Activated CD4-positive, alpha-beta memory T cell treated with anti-CD3 and anti-CD28 coated beads, Interleukin-2, amount 10 ng/mL, durations not matched to agents 7 days and 5 days (primary cell): Measurements from ENCODE around the gene SUMO4. TPM values are rescaled to one million over a fixed set of nuclear protein-coding genes. Genes with fewer than 3 reads are reported as not detected.

ENCODE experiments used
- CTCF ChIA-PET: fragments of 350-600 bp; sonication (Branson Sonifier 250); formaldehyde crosslinking; loops from one replicate; lab custom pipeline; 2021; ENCODE audit warnings: antibody characterized with exemption, inconsistent platforms; lab: Charles Lee
- POLR2A ChIA-PET: fragments of 350-600 bp; sonication (Branson Sonifier 250); formaldehyde crosslinking; loops from one replicate; lab custom pipeline; 2021; ENCODE audit warnings: antibody characterized with exemption; lab: Charles Lee
- DNase-seq: peaks from one replicate; pipeline ENCODE4 v3.0.0-alpha.2; 2020
- H3K27ac Mint-ChIP-seq: one replicate; pipeline ENCODE4 v1.8.0; 2021; ENCODE audit warnings: mild to moderate bottlenecking, mixed read lengths
- H3K27me3 Mint-ChIP-seq: one replicate; pipeline ENCODE4 v1.8.0; 2021; ENCODE audit warnings: mixed read lengths
- H3K36me3 Mint-ChIP-seq: one replicate; pipeline ENCODE4 v1.8.0; 2021; ENCODE audit warnings: low read depth, mixed read lengths
- H3K4me1 Mint-ChIP-seq: one replicate; pipeline ENCODE4 v1.8.0; 2021; ENCODE audit warnings: mixed read lengths
- H3K4me3 Mint-ChIP-seq: one replicate; pipeline ENCODE4 v1.8.0; 2021; ENCODE audit warnings: mild to moderate bottlenecking, mixed read lengths
- H3K9me3 Mint-ChIP-seq: one replicate; pipeline ENCODE4 v1.8.0; 2021; ENCODE audit warnings: mixed read lengths
- total RNA-seq, 2 experiments: library from RNA; stranded (reverse); gene quantifications; one replicate each; pipeline ENCODE4 v1.2.3, GENCODE V29; 2021

SUMO4 gene
- total RNA-seq, 2 experiments from 2014 or later, result 8.1 to 8.5 TPM

DNA sequence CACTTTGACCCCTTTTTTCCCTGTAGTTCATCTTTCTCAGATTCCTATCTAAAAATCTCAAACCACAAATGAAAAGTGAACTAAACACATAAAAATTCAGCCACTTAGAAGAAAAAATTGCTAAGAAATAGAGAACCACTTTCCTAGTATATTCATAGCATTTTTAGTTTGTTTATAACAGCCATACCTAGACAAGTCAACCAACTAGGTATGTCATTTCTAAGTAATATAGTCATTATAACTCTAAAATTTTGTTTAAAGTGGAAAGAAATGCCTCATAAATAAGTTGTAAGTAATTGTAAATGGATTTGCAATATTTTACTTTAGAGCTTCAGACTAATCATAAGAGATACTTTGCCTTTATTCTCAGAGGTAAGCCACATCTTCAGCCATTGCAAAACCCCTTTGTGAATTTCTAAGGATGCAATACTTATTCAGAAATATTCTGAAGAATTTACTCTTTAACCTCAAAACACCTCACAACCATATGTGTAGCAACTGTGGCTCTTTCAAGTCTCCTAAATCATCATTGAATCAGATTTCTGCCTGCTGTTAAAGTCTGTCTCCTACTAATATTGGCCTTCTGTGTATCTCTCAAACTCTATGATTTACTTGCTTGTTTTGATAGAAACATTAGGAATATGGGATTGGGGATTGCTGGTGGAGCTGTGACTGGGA, 6.9 kb upstream of the SUMO4 start:
- ChIA-PET POLR2A (interaction anchor here (1.1 to 1.6 kb wide), 3 partner anchors 9 to 308 kb away, joined by 3 to 4 read pairs (median 4); no protein-coding TSS in a partner anchor), CTCF (interaction anchor here (0.9 to 1.2 kb wide), 2 partner anchors 13 to 27 kb away, joined by 3 read pairs; no protein-coding TSS in a partner anchor)
- Mint-ChIP-seq H3K27ac (peak overlapping the region; percentile 17), H3K9me3 (peaks cover 2% of the 10 kb centered on the region), H3K27me3 (no peaks in the 10 kb centered on the region), H3K4me3 (no peak overlapping the region), H3K4me1 (peaks cover 76% of the 10 kb centered on the region), H3K36me3 (peaks cover 92% of the 10 kb centered on the region)
- no peak for DNase-seq

DNA sequence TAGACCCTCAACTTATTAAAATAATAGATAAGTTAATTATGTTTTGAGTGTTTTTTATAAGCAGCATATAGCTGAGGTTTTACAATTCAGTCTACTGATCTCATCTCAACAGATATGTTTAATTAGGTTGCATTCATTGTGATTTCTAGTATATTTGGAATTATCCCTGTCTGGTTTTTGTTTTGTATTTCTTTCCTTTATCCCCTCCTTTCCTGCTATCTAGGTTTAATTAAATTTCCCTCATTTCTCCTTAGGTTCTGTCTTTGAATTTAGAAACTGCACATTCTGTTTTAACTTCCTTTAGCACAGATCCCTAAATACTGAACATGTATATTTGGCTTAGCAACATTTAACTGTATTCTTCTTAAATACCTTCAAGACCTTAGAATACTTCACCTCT, 4.9 kb upstream of the SUMO4 start:
- CTCF ChIA-PET, result no interaction called here
- Mint-ChIP-seq H3K27ac (peak overlapping the region; percentile 5), H3K36me3 (peaks cover 89% of the 10 kb centered on the region), H3K9me3 (peaks cover 2% of the 10 kb centered on the region), H3K4me3 (no peak overlapping the region), H3K4me1 (peaks cover 64% of the 10 kb centered on the region), H3K27me3 (no peaks in the 10 kb centered on the region)
- no peak for DNase-seq
- POLR2A ChIA-PET, result interaction anchor here (1.1 kb wide), 1 partner anchor 77 kb away, joined by 3 read pairs; no protein-coding TSS in a partner anchor

DNA sequence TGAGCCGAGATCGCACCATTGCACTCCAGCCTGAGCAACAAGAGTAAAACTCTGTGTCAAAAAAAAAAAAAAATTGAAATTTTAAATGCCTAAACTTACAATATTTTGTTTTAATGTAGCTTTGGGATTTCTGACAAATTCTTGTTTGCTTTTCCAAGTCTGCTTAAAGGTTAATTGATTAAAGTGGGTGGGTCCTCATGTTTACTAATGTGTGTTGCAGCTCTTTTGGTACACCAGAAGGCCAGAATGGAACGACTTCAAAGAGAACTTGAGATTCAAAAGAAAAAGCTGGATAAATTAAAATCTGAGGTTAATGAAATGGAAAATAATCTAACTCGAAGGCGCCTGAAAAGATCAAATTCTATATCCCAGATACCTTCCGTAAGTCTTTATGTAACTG, 2.7 kb upstream of the SUMO4 start:
- no peak for DNase-seq
- H3K27ac Mint-ChIP-seq, result no peak overlapping the region
- H3K36me3 Mint-ChIP-seq, result peaks cover 89% of the 10 kb centered on the region
- H3K4me3 Mint-ChIP-seq, result no peak overlapping the region
- H3K4me1 Mint-ChIP-seq, result peaks cover 57% of the 10 kb centered on the region
- ChIA-PET POLR2A (interaction anchor here (1.3 kb wide), 1 partner anchor 265 kb away, joined by 3 read pairs; no protein-coding TSS in a partner anchor), CTCF (no interaction called here)
- H3K27me3 Mint-ChIP-seq, result no peaks in the 10 kb centered on the region
- H3K9me3 Mint-ChIP-seq, result peaks cover 2% of the 10 kb centered on the region

DNA sequence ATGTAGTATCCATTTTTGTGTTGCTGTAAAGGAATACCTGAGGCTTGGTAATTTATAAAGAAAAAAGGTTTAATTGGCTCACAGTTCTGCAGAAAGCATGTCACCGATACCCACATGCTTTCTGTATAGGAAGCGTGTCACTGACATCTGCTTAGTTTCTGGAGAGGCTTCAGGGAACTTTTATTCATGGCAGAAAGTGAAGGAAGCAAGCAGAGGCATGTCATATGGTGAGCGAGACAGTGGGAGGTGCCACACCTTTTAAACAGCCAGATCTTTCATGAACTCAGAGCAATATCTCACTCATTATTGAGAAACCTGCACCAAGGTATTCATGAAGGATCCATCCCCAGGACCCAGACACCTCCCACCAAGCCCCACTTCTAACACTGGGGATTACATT, 3.5 kb downstream of the SUMO4 start:
- DNase-seq, result no peak
- peak overlapping the region; percentile 17 for H3K27ac Mint-ChIP-seq
- ChIA-PET CTCF (no interaction called here), POLR2A (no interaction called here)
- no peak overlapping the region for H3K4me3 Mint-ChIP-seq
- H3K36me3 Mint-ChIP-seq, result peaks cover 82% of the 10 kb centered on the region
- no peaks in the 10 kb centered on the region for H3K9me3 Mint-ChIP-seq
- H3K4me1 Mint-ChIP-seq, result peaks cover 45% of the 10 kb centered on the region
- H3K27me3 Mint-ChIP-seq, result no peaks in the 10 kb centered on the region

DNA sequence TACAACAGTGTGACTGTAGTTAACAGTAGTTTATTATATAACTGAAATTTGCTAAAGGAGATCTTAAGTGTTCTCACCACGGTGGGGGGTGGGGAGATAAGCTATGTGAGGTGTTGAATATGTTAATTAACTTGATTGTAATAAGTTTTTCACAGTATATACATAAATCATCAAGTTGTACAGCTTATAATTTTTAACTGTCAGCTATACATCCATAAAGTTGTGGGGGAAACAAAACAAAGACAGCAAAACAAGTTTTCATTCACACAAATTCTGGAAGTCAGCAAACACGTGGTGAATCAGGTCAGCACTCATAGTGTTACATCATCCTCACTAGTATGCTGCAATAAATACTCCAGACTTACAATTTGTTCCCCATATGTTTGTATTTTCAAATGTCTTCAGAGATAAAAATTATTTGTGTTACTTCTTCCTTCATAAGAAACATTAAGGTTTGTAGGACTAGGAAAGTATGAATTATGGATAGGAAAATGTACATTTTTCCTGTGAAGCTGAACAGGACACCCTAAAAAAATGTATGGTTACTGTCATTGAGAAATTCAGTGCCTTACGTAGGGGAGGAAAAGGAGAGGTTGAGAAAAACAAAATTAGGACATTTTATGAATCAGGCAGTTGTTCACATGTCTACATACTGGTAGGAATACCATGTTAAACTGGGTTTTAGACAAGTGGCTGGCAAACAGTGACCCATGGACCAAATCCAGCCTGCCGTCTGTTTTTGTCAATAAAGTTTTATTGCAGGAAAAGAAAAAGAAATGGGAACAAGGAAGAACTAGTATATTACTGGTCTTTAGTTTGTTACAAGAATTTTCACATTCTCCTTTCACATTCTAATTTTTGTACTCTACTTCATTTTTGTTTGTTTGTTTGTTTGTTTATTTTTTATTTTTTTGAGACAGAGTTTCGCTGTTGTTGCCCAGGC, 6.0 kb downstream of the SUMO4 start:
- H3K36me3 Mint-ChIP-seq, result peaks cover 83% of the 10 kb centered on the region
- no peak overlapping the region for H3K4me3 Mint-ChIP-seq
- ChIA-PET CTCF (interaction anchor here (0.9 to 1.0 kb wide), 3 partner anchors 14 to 26 kb away, joined by 3 read pairs; no protein-coding TSS in a partner anchor), POLR2A (interaction anchor here (0.6 to 1.1 kb wide), 2 partner anchors 8 to 312 kb away, joined by 3 read pairs; no protein-coding TSS in a partner anchor)
- no peak for DNase-seq
- H3K27ac Mint-ChIP-seq, result peak overlapping the region; percentile 42
- peaks cover 41% of the 10 kb centered on the region for H3K4me1 Mint-ChIP-seq
- no peaks in the 10 kb centered on the region for H3K9me3 Mint-ChIP-seq
- H3K27me3 Mint-ChIP-seq, result no peaks in the 10 kb centered on the region

DNA sequence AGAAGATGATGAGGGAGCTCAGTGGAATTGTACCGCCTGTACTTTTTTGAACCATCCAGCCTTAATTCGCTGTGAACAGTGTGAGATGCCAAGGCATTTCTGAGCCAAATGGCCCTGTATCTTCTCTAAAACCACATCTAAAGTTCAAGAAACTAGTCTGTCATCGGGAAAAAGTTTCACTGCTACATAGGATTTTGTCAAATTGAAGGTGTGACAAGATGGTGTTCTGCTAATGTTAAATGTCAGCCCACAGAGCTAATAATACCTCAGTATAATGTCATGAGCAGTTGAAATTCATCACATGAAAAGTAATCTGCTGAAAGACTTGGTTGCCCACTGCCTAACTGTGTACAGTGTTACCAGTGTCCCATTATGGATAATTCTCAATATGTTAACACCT, 9.6 kb downstream of the SUMO4 start:
- ChIA-PET POLR2A (interaction anchor here (1.0 to 1.8 kb wide), 5 partner anchors 9 to 377 kb away, joined by 3 to 9 read pairs (median 5); no protein-coding TSS in a partner anchor), CTCF (no interaction called here)
- no peak overlapping the region for H3K4me3 Mint-ChIP-seq
- peaks cover 79% of the 10 kb centered on the region for H3K36me3 Mint-ChIP-seq
- DNase-seq, result no peak
- H3K9me3 Mint-ChIP-seq, result no peaks in the 10 kb centered on the region
- H3K4me1 Mint-ChIP-seq, result peaks cover 22% of the 10 kb centered on the region
- no peak overlapping the region for H3K27ac Mint-ChIP-seq
- no peaks in the 10 kb centered on the region for H3K27me3 Mint-ChIP-seq

DNA sequence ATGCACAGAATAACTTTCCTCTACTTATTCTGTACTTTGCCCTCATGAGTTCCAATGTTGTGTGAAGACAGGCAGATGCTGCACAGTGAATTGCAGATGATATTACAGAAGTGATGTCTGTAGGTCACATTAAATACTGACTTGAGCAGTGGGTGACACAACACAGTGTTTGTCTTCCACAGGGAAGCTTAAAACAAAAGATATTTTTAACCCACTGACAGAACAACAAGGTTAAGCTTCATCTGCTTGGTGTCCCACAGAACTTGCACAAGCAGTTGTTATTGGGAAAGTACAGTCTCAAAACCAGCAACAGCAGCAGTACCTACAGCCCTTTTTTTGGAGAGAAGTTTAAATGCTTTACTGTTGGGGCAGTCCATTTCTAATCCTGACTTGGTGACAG, 10.5 kb downstream of the SUMO4 start:
- no peak for DNase-seq
- Mint-ChIP-seq H3K4me1 (peaks cover 16% of the 10 kb centered on the region), H3K27ac (no peak overlapping the region), H3K4me3 (no peak overlapping the region), H3K36me3 (peaks cover 77% of the 10 kb centered on the region), H3K9me3 (peaks cover 3% of the 10 kb centered on the region), H3K27me3 (no peaks in the 10 kb centered on the region)
- POLR2A ChIA-PET, result interaction anchor here (1.0 to 1.8 kb wide), 5 partner anchors 11 to 378 kb away, joined by 3 to 9 read pairs (median 5); no protein-coding TSS in a partner anchor
- CTCF ChIA-PET, result no interaction called here

DNA sequence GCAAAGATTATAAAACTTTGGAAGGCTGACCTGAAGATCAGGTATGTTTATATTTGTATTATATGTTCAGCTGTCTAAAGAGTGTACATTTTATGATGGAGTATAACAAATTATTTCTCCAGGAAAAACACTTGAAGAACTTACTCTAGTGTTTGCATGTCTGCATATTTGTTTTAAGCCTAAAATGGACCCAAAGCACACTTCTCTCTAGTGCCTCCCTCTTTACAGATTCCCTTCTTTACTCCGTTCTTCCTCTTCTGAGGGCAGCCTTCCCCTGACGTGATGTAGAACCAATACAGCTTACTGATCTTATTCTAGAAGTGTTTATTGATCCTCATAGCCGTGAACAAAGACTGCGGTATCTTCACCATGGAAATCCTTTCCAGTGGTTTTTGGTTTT, 13.9 kb downstream of the SUMO4 start:
- ChIA-PET CTCF (no interaction called here), POLR2A (interaction anchor here (0.8 to 1.7 kb wide), 3 partner anchors 8 to 21 kb away, joined by 3 to 4 read pairs (median 3); no protein-coding TSS in a partner anchor)
- DNase-seq, result no peak
- peak overlapping the region; percentile 52 for H3K27ac Mint-ChIP-seq
- H3K4me3 Mint-ChIP-seq, result no peak overlapping the region
- peaks cover 3% of the 10 kb centered on the region for H3K9me3 Mint-ChIP-seq
- no peaks in the 10 kb centered on the region for H3K27me3 Mint-ChIP-seq
- peaks cover 68% of the 10 kb centered on the region for H3K36me3 Mint-ChIP-seq
- peaks cover 27% of the 10 kb centered on the region for H3K4me1 Mint-ChIP-seq

DNA sequence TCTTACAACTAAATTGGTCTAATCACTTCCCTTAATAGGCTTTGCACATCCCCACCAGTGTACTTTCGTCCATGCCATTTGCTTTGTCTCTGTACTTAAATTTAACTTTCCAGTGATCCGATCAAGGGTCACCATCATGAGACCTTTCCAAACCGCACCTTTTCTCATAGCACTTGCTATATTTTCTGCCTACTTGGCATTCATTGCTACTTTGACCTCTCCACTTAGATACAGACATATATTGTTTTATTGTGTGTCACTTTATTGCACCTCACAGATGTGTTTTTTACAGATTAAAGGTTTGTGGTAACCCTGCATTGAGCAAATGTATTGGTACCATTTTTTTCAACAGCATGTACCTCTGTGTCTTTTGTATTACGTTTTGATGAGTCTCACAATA, 14.8 kb downstream of the SUMO4 start:
- CTCF ChIA-PET, result no interaction called here
- Mint-ChIP-seq H3K36me3 (peaks cover 64% of the 10 kb centered on the region), H3K4me1 (peaks cover 34% of the 10 kb centered on the region), H3K27me3 (no peaks in the 10 kb centered on the region), H3K27ac (no peak overlapping the region), H3K4me3 (no peak overlapping the region), H3K9me3 (peaks cover 3% of the 10 kb centered on the region)
- POLR2A ChIA-PET, result interaction anchor here (0.8 kb wide), 1 partner anchor 9 kb away, joined by 3 read pairs; no protein-coding TSS in a partner anchor
- no peak for DNase-seq

DNA sequence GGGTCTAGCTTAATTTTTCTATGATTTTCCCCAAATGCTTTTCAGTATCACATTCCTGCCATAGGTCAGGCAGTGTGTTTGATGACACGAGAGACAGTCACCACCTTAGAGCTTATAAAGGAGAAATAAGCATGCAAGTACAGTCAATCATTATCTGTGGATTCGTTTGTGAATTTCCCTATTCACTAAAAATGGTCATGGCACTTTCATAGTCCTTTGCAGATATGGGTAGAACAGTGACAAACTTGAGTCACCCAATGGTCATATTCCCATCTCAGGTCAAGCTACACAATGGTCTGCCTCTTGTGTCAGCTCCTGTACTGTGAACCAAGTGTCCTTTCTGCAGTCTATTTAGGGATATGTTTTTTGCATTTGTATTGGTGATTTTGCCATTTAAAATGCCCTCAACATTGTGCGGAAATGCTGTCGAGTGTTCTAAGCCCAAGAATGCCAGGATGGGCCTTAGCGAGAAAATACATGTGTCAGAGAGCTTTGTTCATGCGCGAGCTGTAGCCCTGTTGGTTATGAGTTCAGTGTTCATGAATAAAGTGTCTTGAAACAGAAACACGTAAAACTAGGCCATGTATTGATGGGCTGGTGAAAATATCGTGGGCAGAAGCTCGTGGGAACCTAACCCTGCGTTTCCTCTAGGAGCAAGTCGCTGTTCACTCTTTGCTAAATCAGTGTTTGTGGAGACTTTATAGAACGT, 19.8 kb downstream of the SUMO4 start:
- Mint-ChIP-seq H3K27ac (no peak overlapping the region), H3K4me3 (no peak overlapping the region), H3K27me3 (no peaks in the 10 kb centered on the region), H3K4me1 (peaks cover 45% of the 10 kb centered on the region), H3K9me3 (peaks cover 3% of the 10 kb centered on the region), H3K36me3 (peaks cover 22% of the 10 kb centered on the region)
- CTCF ChIA-PET, result interaction anchor here (0.9 to 3.2 kb wide), 6 partner anchors 12 to 392 kb away, joined by 3 to 20 read pairs (median 4); partner anchors contain the start of gene PPIL4
- POLR2A ChIA-PET, result interaction anchor here (1.6 to 2.0 kb wide), 3 partner anchors 10 to 21 kb away, joined by 3 to 9 read pairs (median 8); no protein-coding TSS in a partner anchor
- no peak for DNase-seq

DNA sequence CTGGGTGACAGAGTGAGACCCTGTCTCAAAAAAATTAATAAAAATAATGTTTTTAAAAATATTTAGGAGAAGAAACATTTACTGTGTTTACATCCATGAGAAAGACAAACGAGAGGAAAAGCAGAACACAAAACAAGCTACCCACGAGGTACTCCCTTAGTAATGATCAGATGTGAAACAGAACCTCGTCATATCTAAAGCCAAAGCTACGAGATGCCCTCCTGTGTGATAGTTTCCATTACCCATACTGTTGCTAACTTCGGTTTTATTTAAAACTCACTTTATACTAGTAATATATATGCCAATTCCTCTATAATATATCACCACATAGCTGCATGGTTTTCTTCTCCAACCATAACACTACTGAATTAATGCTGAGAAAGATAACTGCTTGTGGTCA, 21.1 kb downstream of the SUMO4 start:
- peaks cover 42% of the 10 kb centered on the region for H3K4me1 Mint-ChIP-seq
- H3K27me3 Mint-ChIP-seq, result no peaks in the 10 kb centered on the region
- H3K4me3 Mint-ChIP-seq, result no peak overlapping the region
- H3K36me3 Mint-ChIP-seq, result peaks cover 11% of the 10 kb centered on the region
- no peak overlapping the region for H3K27ac Mint-ChIP-seq
- ChIA-PET CTCF (interaction anchor here (1.1 to 3.2 kb wide), 3 partner anchors 9 to 16 kb away, joined by 3 to 20 read pairs (median 3); no protein-coding TSS in a partner anchor), POLR2A (interaction anchor here (1.1 to 2.0 kb wide), 5 partner anchors 11 to 104 kb away, joined by 3 to 9 read pairs (median 3); partner anchors contain the start of gene TAB2)
- no peak for DNase-seq
- H3K9me3 Mint-ChIP-seq, result no peaks in the 10 kb centered on the region

DNA sequence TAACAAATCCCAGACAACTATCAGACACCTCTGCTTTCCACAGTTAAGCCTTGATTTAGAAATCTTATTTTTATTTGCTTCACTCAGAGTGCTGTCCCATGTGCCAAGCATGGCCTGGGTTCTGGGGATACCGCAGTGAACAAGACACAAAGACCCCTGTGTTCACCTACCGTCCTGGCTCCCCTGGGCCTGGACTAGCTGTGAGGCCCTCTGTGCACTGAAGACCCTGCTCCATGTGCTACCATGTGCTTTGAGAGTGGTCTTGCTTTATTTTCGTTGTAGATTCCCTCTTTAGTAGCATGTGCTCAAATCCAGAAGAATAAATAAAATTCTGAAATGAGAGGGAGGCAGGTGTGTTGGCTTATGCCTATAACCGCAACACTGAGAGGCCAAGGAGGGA, 22.5 kb downstream of the SUMO4 start:
- peaks cover 37% of the 10 kb centered on the region for H3K4me1 Mint-ChIP-seq
- CTCF ChIA-PET, result no interaction called here
- H3K4me3 Mint-ChIP-seq, result no peak overlapping the region

More for the DNA sequence above, 22.5 kb downstream of the SUMO4 start:
- POLR2A ChIA-PET, result interaction anchor here (1.6 kb wide), 1 partner anchor 73 kb away, joined by 3 read pairs; no protein-coding TSS in a partner anchor
- Mint-ChIP-seq H3K27ac (no peak overlapping the region), H3K9me3 (no peaks in the 10 kb centered on the region), H3K36me3 (peaks cover 8% of the 10 kb centered on the region), H3K27me3 (no peaks in the 10 kb centered on the region)
- DNase-seq, result no peak
